Keratinocyte (primary cell): ENCODE measurements around the gene ELK3. TPM values are rescaled to one million over a fixed set of nuclear protein-coding genes. Genes with fewer than 3 reads are reported as not detected.

Source experiments
- DNase-seq: peaks from one replicate; pipeline ENCODE4 v3.0.0-alpha.2; 2011; ENCODE audit warnings: low read depth, missing footprints, low spot score
- FAIRE-seq: peaks from 2 replicates; lab custom pipeline; 2011; peaks lifted over from hg19 to GRCh38; lab: Jason Lieb, UNC
- H2AFZ ChIP-seq: 2 replicates; pipeline ENCODE4 v1.6.0; 2012; ENCODE audit warnings: low read length, control low read depth, inconsistent platforms; ENCODE audit not compliant: control insufficient read depth
- H3K27ac ChIP-seq: 2 replicates; pipeline ENCODE4 v1.5.1; 2011; ENCODE audit warnings: low read length; ENCODE audit not compliant: control insufficient read depth, insufficient read depth
- H3K27me3 ChIP-seq: 3 replicates; pipeline ENCODE4 v1.6.0; 2011; ENCODE audit warnings: low read length; ENCODE audit not compliant: control insufficient read depth, insufficient read depth; ENCODE audit errors: extremely low read depth
- H3K36me3 ChIP-seq, 2 experiments: 2 replicates in 1 of 2; 3 replicates in 1 of 2; pipeline ENCODE4 v1.5.1; 2011; ENCODE audit warnings: low read length in 2 of 2, mild to moderate bottlenecking in 1 of 2; ENCODE audit not compliant: control insufficient read depth in 2 of 2, insufficient read depth in 2 of 2; ENCODE audit errors: extremely low read depth in 1 of 2
- H3K4me1 ChIP-seq: 3 replicates; pipeline ENCODE4 v1.5.1; 2011; ENCODE audit warnings: low read length; ENCODE audit not compliant: control insufficient read depth, insufficient read depth; ENCODE audit errors: extremely low read depth
- H3K4me2 ChIP-seq: 3 replicates; pipeline ENCODE4 v1.6.0; 2011; ENCODE audit warnings: low read depth, low read length; ENCODE audit not compliant: control insufficient read depth, insufficient read depth; ENCODE audit errors: extremely low read depth
- H3K4me3 ChIP-seq, 3 experiments: fragments of 200-600 bp in 1 of 3; sonication (generic) in 1 of 3; 2 replicates in 2 of 3; 3 replicates in 1 of 3; pipeline ENCODE4 v1.5.1; 2011 to 2016; ENCODE audit warnings: low read length in 3 of 3, mild to moderate bottlenecking in 3 of 3, control low read depth in 2 of 3, inconsistent platforms in 1 of 3, low read depth in 1 of 3, mixed read lengths in 1 of 3, mixed run types in 1 of 3, moderate library complexity in 1 of 3; ENCODE audit not compliant: control insufficient read depth in 2 of 3, insufficient read depth in 2 of 3; ENCODE audit errors: extremely low read depth in 1 of 3
- H3K79me2 ChIP-seq: 2 replicates; pipeline ENCODE4 v1.6.0; 2012; ENCODE audit warnings: low read length; ENCODE audit not compliant: control insufficient read depth, insufficient read depth
- H3K9ac ChIP-seq: 3 replicates; pipeline ENCODE4 v1.6.0; 2011; ENCODE audit warnings: low read length; ENCODE audit not compliant: control insufficient read depth, insufficient read depth; ENCODE audit errors: extremely low read depth
- H3K9me1 ChIP-seq: 3 replicates; pipeline ENCODE4 v1.6.0; 2011; ENCODE audit warnings: low read length; ENCODE audit not compliant: control insufficient read depth, insufficient read depth; ENCODE audit errors: extremely low read depth
- H3K9me3 ChIP-seq: 2 replicates; pipeline ENCODE4 v1.5.1; 2012; ENCODE audit warnings: low read depth, low read length; ENCODE audit not compliant: control insufficient read depth
- H4K20me1 ChIP-seq: 3 replicates; pipeline ENCODE4 v1.6.0; 2011; ENCODE audit warnings: low read length; ENCODE audit not compliant: control insufficient read depth, insufficient read depth; ENCODE audit errors: extremely low read depth
- CTCF ChIP-seq, 3 experiments: IDR thresholded peaks in 1 of 3; conservative IDR thresholded peaks in 1 of 3; optimal IDR thresholded peaks in 1 of 3; 2 replicates in 2 of 3; 3 replicates in 1 of 3; pipeline versions ENCODE3 to v1.5.1; 2011; ENCODE audit warnings: low read length in 3 of 3, mild to moderate bottlenecking in 3 of 3, moderate library complexity in 2 of 3, control low read depth in 1 of 3, inconsistent platforms in 1 of 3; ENCODE audit not compliant: insufficient read depth in 2 of 3; ENCODE audit errors: extremely low read depth in 1 of 3
- EZH2 ChIP-seq: IDR thresholded peaks from one replicate; pipeline ENCODE4 v1.6.1; 2012; ENCODE audit warnings: inconsistent platforms, mild to moderate bottlenecking, low read length, moderate library complexity
- dilution Hi-C: fragments of 300-500 bp; cut with MboI; formaldehyde crosslinking; loops from one replicate; pipeline ENCODE4 v1.7.0; 2020; ENCODE audit warnings: low sequenced_read_pairs; ENCODE audit not compliant: extremely low pct_ligation_motif_present
- polyA plus RNA-seq, 5 experiments: library from polyadenylated mRNA; depleted of rRNA in 3 of 5; stranded (reverse) in 3 of 5; stranded (forward) in 1 of 5; unstranded in 1 of 5; fragments of >200 nt; gene quantifications; 1 replicate in 1 of 5; 2 replicates in 3 of 5; 3 replicates in 1 of 5; pipeline versions ENCODE4 v1.2.1 to v1.2.3, GENCODE V29; 2011 to 2012; ENCODE audit warnings: missing spikeins in 2 of 5, low read depth in 1 of 5, low replicate concordance in 1 of 5

ELK3 gene
- polyA plus RNA-seq, 1 donor (not counting 4 experiments of a cell fraction or from before 2014, with no cell fraction given) = 28.2 TPM

- Histone ChIP-seq H3K4me3 (no peak overlapping the region), H3K79me2 (no peaks in the 10 kb centered on the region), H2AFZ (no peak overlapping the region), H3K4me2 (no peak overlapping the region), H3K27ac (no peak overlapping the region), H3K9me1 (no peaks in the 10 kb centered on the region), H3K4me1 (peaks cover 3% of the 10 kb centered on the region), H3K27me3 (no peaks in the 10 kb centered on the region), H3K9me3 (no peaks in the 10 kb centered on the region), H3K9ac (no peak overlapping the region), H3K36me3 (peaks cover 9 to 24% of the 10 kb centered on the region in 2 experiments), H4K20me1 (no peaks in the 10 kb centered on the region)
- dilution Hi-C loops = no loop called here
- no peak for TF ChIP-seq EZH2
- TF ChIP-seq CTCF (optimal IDR thresholded peaks at IDR 0.05 in 1 of 3, IDR thresholded peaks at IDR 0.05 in 1 of 3, conservative IDR thresholded peaks at IDR 0.05 in 1 of 3; ENCODE audit: extremely low read depth in 1 of 3, insufficient read depth in 2 of 3, low read length in 3 of 3) = no peak
- no peak for DNase-seq
- no peak for FAIRE-seq
These were observed 80.2 kb downstream of the ELK3 start for GRCh38 chr12:96274331-96274730.

DNA sequence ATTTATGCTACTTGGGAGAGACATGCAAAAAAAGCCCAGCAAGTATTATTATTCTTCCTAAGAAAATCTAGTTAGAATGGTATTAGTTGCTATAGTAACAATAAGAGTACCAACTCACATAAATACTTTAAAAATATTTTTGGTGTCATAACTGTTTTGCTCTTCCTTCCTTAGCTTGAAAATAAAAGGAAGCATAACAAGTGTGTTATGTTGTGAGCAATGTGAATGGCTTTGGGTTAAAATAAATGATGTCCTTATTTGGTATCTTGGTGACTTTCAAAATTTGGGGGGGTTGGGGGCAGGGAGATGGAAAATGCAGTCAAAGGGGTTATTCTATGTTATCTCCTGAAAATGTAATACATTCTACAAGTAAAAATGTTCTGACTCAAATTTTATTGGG lies 91.0 kb downstream of the ELK3 start:
- Histone ChIP-seq H3K4me3 (no peak overlapping the region), H3K27ac (no peak overlapping the region), H4K20me1 (no peaks in the 10 kb centered on the region), H3K4me2 (no peak overlapping the region), H3K9me3 (no peaks in the 10 kb centered on the region), H3K9me1 (no peaks in the 10 kb centered on the region), H3K27me3 (no peaks in the 10 kb centered on the region), H2AFZ (no peak overlapping the region), H3K4me1 (no peaks in the 10 kb centered on the region), H3K9ac (no peak overlapping the region), H3K36me3 (peaks cover 17 to 48% of the 10 kb centered on the region in 2 experiments), H3K79me2 (no peaks in the 10 kb centered on the region)
- no peak for TF ChIP-seq CTCF (optimal IDR thresholded peaks at IDR 0.05 in 1 of 3, IDR thresholded peaks at IDR 0.05 in 1 of 3, conservative IDR thresholded peaks at IDR 0.05 in 1 of 3; ENCODE audit: extremely low read depth in 1 of 3, insufficient read depth in 2 of 3, low read length in 3 of 3)
- TF ChIP-seq EZH2 = no peak
- dilution Hi-C loops = no loop called here
- DNase-seq (no peak), FAIRE-seq (no peak)
